ENCODE data around the gene ANKS3.

GRCh38 chr16:4655801-4656200 lies 78.3 kb downstream of the ANKS3 start:
- TF ChIP-seq, protein P1, sequence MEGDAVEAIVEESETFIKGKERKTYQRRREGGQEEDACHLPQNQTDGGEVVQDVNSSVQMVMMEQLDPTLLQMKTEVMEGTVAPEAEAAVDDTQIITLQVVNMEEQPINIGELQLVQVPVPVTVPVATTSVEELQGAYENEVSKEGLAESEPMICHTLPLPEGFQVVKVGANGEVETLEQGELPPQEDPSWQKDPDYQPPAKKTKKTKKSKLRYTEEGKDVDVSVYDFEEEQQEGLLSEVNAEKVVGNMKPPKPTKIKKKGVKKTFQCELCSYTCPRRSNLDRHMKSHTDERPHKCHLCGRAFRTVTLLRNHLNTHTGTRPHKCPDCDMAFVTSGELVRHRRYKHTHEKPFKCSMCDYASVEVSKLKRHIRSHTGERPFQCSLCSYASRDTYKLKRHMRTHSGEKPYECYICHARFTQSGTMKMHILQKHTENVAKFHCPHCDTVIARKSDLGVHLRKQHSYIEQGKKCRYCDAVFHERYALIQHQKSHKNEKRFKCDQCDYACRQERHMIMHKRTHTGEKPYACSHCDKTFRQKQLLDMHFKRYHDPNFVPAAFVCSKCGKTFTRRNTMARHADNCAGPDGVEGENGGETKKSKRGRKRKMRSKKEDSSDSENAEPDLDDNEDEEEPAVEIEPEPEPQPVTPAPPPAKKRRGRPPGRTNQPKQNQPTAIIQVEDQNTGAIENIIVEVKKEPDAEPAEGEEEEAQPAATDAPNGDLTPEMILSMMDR (IDR thresholded peaks at IDR 0.05) = no peak
- TF ChIP-seq POLR2A (IDR thresholded peaks at IDR 0.05) = no peak
